ENCODE measurements around the gene OAS3. TPM values are rescaled to one million over a fixed set of nuclear protein-coding genes. Genes with fewer than 3 reads are reported as not detected.

Gene OAS3
- total and polyA plus RNA-seq, 4 donors: 7.2 to 12.1 (median 7.5) TPM

DNA sequence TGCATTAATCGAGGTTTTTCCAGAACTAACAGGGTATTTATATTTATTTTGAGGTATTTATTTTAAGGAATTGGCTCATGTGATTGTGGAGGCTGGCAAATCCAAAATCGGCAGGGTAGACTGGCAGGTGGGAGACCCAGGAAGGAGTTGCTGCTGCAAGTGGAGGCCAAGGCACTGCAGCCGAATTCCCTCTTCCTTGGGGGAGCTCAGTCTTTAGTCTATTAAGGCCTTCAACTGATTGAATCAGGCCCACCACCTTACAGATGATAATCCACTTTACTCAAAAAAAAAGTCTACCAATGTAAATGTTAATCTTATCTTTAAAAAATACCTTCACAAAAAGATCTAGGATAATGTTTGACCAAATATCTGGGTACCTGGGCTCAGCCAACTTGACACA lies 38.9 kb downstream of the OAS3 start:
- WGBS (ENCODE audit: insufficient coverage): 87% methylated on average over 3 of the region's 3 CpGs
- Histone ChIP-seq H3K4me3 (ENCODE audit: low read depth, low read length) (no peak overlapping the region), H3K36me3 (ENCODE audit: control insufficient read depth, insufficient read depth, low read length) (no peaks in the 10 kb centered on the region), H3K9me3 (ENCODE audit: control insufficient read depth, insufficient read depth, low read length) (peaks cover under 1% of the 10 kb centered on the region), H3K27me3 (ENCODE audit: control insufficient read depth, insufficient read depth, low read length) (peaks cover 2% of the 10 kb centered on the region), H3K4me1 (ENCODE audit: control insufficient read depth, insufficient read depth, low read length) (peaks cover 3% of the 10 kb centered on the region), H3K27ac (ENCODE audit: low read depth, low read length) (no peak overlapping the region)
- DNase-seq (ENCODE audit: low read depth in 4 of 6, low spot score in 6 of 6): no peak

GRCh38 chr12:112977641-112978040 lies 39.4 kb downstream of the OAS3 start:
- no peaks in the 10 kb centered on the region for H3K36me3 ChIP-seq (ENCODE audit: control insufficient read depth, insufficient read depth, low read length)
- no peak overlapping the region for H3K4me3 ChIP-seq (ENCODE audit: low read depth, low read length)
- 77% methylated on average over 6 of the region's 8 CpGs for WGBS (ENCODE audit: insufficient coverage)

DNA sequence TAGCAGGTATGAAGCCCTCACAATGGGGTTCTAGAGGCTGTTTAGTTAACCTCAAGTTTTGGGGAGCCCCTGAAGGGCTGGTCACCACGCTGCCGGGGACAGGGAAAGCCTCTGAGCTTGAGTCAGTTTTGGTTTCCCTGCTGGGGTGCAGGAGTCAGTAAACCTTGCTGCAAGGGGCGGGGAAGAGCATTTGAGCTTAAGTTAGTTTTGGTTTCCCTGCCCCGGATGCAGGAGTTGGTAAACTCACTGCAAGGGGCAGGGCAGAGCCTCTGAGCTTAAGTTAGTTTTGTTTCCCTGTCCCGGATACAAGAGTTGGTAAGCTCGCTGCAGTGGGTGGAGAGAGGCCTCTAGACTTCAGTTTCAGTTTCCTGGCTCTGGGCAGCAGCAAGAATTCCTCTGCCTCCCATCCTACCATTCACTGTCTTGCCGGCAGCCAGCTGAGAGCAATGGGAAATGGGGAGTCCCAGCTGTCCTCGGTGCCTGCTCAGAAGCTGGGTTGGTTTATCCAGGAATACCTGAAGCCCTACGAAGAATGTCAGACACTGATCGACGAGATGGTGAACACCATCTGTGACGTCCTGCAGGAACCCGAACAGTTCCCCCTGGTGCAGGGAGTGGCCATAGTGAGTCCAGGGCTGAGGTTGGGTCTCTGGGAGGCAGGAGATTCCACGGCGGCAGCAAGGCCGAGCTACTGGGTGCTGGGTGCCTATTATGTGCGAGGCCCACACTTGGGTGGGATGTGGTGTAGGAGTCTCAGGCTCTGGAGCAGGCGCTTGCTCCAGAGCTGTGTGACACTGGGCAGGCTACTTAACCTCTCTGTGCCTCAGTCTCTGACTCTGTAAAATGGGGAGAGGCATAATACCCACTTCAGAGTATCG lies 40.1 kb downstream of the OAS3 start, which contains the start of gene OAS2:
Gene OAS2, plus strand, starts transcription at position 357 of the 878 bp plus-strand sequence. Its CDS starts 90 bp downstream, at position 447.
- peak within 1 kb of the TSS; percentile 19 for H3K27ac ChIP-seq (ENCODE audit: low read depth, low read length)
- peaks cover 3% of the 10 kb centered on the region for H3K9me3 ChIP-seq (ENCODE audit: control insufficient read depth, insufficient read depth, low read length)
- 58% methylated on average over 17 of the region's 19 CpGs for WGBS (ENCODE audit: insufficient coverage)

More at GRCh38 chr12:112977641-112978040, 39.4 kb downstream of the OAS3 start:
- H3K27me3 ChIP-seq (ENCODE audit: control insufficient read depth, insufficient read depth, low read length): peaks cover 2% of the 10 kb centered on the region
- H3K27ac ChIP-seq (ENCODE audit: low read depth, low read length): no peak overlapping the region
- H3K9me3 ChIP-seq (ENCODE audit: control insufficient read depth, insufficient read depth, low read length): peaks cover 3% of the 10 kb centered on the region
- peaks cover 3% of the 10 kb centered on the region for H3K4me1 ChIP-seq (ENCODE audit: control insufficient read depth, insufficient read depth, low read length)
- DNase-seq (ENCODE audit: low read depth in 4 of 6, low spot score in 6 of 6): no peak

DNA sequence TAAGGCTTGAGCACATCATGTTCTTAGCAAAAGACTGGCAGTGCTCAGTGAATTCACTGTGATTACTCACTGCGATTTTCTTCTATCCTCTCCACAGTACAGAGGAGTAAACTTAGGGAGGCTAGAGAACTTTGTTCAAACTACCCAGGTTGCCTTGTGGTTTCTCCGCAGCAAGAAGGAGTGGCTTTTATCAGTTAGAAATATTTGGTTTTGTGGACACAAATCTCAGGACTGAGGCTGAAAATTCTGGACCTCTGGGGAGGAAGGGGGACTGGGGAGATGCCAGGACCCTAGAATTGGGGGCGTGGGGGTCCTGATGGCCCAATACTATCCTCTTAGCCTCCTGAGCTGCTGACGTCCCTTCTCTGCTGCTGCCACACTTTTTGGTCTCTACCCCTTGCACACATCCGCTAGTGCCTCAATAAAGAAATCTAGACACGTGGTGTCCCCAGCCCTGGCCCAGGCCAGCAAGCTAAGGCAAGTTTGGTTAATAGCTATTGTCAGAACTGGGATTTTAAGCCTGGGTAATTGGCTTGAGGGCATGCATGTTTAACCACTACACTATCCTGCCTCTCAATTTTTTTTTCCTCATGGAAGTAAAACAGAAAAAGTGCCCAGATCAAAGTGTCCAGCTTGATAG lies 40.9 kb downstream of the OAS3 start:
- Histone ChIP-seq H3K4me1 (ENCODE audit: control insufficient read depth, insufficient read depth, low read length) (peaks cover 3% of the 10 kb centered on the region), H3K4me3 (ENCODE audit: low read depth, low read length) (no peak overlapping the region), H3K9me3 (ENCODE audit: control insufficient read depth, insufficient read depth, low read length) (peaks cover 3% of the 10 kb centered on the region), H3K27ac (ENCODE audit: low read depth, low read length) (no peak overlapping the region), H3K36me3 (ENCODE audit: control insufficient read depth, insufficient read depth, low read length) (no peaks in the 10 kb centered on the region), H3K27me3 (ENCODE audit: control insufficient read depth, insufficient read depth, low read length) (peaks cover 2% of the 10 kb centered on the region)
- 72% methylated on average over 3 of the region's 6 CpGs for WGBS (ENCODE audit: insufficient coverage)
- DNase-seq (ENCODE audit: low read depth in 4 of 6, low spot score in 6 of 6): no peak

More for the DNA sequence above, 40.1 kb downstream of the OAS3 start, which contains the start of gene OAS2:
- Histone ChIP-seq H3K27me3 (ENCODE audit: control insufficient read depth, insufficient read depth, low read length) (peaks cover 2% of the 10 kb centered on the region), H3K4me1 (ENCODE audit: control insufficient read depth, insufficient read depth, low read length) (peaks cover 3% of the 10 kb centered on the region), H3K4me3 (ENCODE audit: low read depth, low read length) (peak within 1 kb of the TSS; percentile 11), H3K36me3 (ENCODE audit: control insufficient read depth, insufficient read depth, low read length) (no peaks in the 10 kb centered on the region)
- DNase-seq (ENCODE audit: low read depth in 4 of 6, low spot score in 6 of 6): peak in 1 of 6 donors; percentile 35

GRCh38 chr12:112980491-112981158 lies 42.4 kb downstream of the OAS3 start:
- Histone ChIP-seq H3K27me3 (ENCODE audit: control insufficient read depth, insufficient read depth, low read length) (peaks cover 2% of the 10 kb centered on the region), H3K36me3 (ENCODE audit: control insufficient read depth, insufficient read depth, low read length) (no peaks in the 10 kb centered on the region), H3K27ac (ENCODE audit: low read depth, low read length) (no peak overlapping the region), H3K4me3 (ENCODE audit: low read depth, low read length) (no peak overlapping the region), H3K4me1 (ENCODE audit: control insufficient read depth, insufficient read depth, low read length) (peaks cover 3% of the 10 kb centered on the region), H3K9me3 (ENCODE audit: control insufficient read depth, insufficient read depth, low read length) (peaks cover 5% of the 10 kb centered on the region)
- no CpG with 5 or more reads among the region's 4 CpGs for WGBS (ENCODE audit: insufficient coverage)
- no peak for DNase-seq (ENCODE audit: low read depth in 4 of 6, low spot score in 6 of 6)

DNA sequence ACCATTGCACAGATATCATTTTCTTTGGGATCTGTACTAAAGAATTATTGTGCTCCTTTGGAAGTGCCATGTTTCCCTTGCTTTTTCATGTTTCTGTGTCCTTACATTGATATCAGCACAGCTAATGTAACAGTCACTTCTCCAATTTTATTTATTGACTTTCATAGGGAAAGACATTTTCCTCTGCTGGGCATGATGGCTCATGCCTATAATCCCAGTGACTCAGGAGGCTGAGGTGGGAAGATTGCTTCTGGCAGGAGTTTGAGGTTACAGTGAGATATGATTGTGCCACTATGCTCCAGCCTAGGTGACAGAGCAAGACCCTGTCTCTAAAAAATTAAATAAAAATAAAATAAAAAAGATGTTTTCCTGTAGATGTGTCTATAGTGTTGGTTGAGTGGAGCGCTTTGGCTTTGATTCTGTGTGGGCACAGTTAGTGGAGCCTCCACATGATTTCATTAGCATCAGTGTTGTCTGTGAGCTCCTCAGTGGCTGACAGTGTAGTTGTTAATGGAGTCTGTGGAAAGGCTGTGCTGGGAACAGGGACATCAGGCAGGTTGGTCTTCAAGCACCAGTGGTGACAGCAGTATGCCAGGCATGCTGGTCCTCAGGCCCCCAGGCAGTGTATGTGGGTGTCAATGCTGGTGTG lies 47.5 kb downstream of the OAS3 start:
- DNase-seq (ENCODE audit: low read depth in 4 of 6, low spot score in 6 of 6): no peak
- Histone ChIP-seq H3K27me3 (ENCODE audit: control insufficient read depth, insufficient read depth, low read length) (no peaks in the 10 kb centered on the region), H3K27ac (ENCODE audit: low read depth, low read length) (no peak overlapping the region), H3K36me3 (ENCODE audit: control insufficient read depth, insufficient read depth, low read length) (no peaks in the 10 kb centered on the region), H3K4me1 (ENCODE audit: control insufficient read depth, insufficient read depth, low read length) (no peaks in the 10 kb centered on the region), H3K9me3 (ENCODE audit: control insufficient read depth, insufficient read depth, low read length) (peaks cover 5% of the 10 kb centered on the region), H3K4me3 (ENCODE audit: low read depth, low read length) (no peak overlapping the region)
- WGBS (ENCODE audit: insufficient coverage): 100% methylated on average over 1 of the region's 1 CpG

GRCh38 chr12:112986291-112986800 lies 48.1 kb downstream of the OAS3 start:
- H3K36me3 ChIP-seq (ENCODE audit: control insufficient read depth, insufficient read depth, low read length): no peaks in the 10 kb centered on the region
- H3K4me3 ChIP-seq (ENCODE audit: low read depth, low read length): no peak overlapping the region
- no peak for DNase-seq (ENCODE audit: low read depth in 4 of 6, low spot score in 6 of 6)
- no peaks in the 10 kb centered on the region for H3K27me3 ChIP-seq (ENCODE audit: control insufficient read depth, insufficient read depth, low read length)
- WGBS (ENCODE audit: insufficient coverage): 96% methylated on average over 7 of the region's 7 CpGs
- H3K9me3 ChIP-seq (ENCODE audit: control insufficient read depth, insufficient read depth, low read length): peaks cover 5% of the 10 kb centered on the region
- H3K27ac ChIP-seq (ENCODE audit: low read depth, low read length): no peak overlapping the region
- H3K4me1 ChIP-seq (ENCODE audit: control insufficient read depth, insufficient read depth, low read length): no peaks in the 10 kb centered on the region

GRCh38 chr12:112987561-112987960 lies 49.3 kb downstream of the OAS3 start:
- Histone ChIP-seq H3K36me3 (ENCODE audit: control insufficient read depth, insufficient read depth, low read length) (no peaks in the 10 kb centered on the region), H3K9me3 (ENCODE audit: control insufficient read depth, insufficient read depth, low read length) (peaks cover 2% of the 10 kb centered on the region), H3K27me3 (ENCODE audit: control insufficient read depth, insufficient read depth, low read length) (no peaks in the 10 kb centered on the region), H3K27ac (ENCODE audit: low read depth, low read length) (no peak overlapping the region), H3K4me3 (ENCODE audit: low read depth, low read length) (no peak overlapping the region), H3K4me1 (ENCODE audit: control insufficient read depth, insufficient read depth, low read length) (no peaks in the 10 kb centered on the region)
- WGBS (ENCODE audit: insufficient coverage): 81% methylated on average over 2 of the region's 2 CpGs
- no peak for DNase-seq (ENCODE audit: low read depth in 4 of 6, low spot score in 6 of 6)

DNA sequence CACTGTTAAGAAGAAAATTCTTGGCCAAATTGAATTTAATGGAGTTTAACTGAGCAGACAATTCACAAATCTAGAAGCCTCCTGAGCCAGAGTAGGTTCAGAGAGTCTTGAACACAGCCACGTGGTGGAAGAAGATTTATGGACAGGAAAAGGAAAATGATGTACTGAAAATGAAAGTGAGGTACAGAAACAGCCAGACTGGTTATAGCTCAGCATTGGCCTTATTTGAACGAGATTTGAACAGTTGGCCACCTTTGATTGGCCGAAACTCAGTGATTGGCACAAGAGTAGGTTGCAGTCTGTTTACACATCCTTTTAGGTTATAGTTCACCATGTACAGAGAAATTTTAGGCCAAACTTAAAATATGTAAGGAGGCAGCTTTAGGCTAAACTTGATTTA lies 50.0 kb downstream of the OAS3 start:
- H3K9me3 ChIP-seq (ENCODE audit: control insufficient read depth, insufficient read depth, low read length): peaks cover 2% of the 10 kb centered on the region
- no peak overlapping the region for H3K27ac ChIP-seq (ENCODE audit: low read depth, low read length)
- no peak for DNase-seq (ENCODE audit: low read depth in 4 of 6, low spot score in 6 of 6)
- no peak overlapping the region for H3K4me3 ChIP-seq (ENCODE audit: low read depth, low read length)
- H3K4me1 ChIP-seq (ENCODE audit: control insufficient read depth, insufficient read depth, low read length): no peaks in the 10 kb centered on the region
- no peaks in the 10 kb centered on the region for H3K36me3 ChIP-seq (ENCODE audit: control insufficient read depth, insufficient read depth, low read length)
- H3K27me3 ChIP-seq (ENCODE audit: control insufficient read depth, insufficient read depth, low read length): no peaks in the 10 kb centered on the region
- 69% methylated on average over 3 of the region's 3 CpGs for WGBS (ENCODE audit: insufficient coverage)
